Activated CD4-positive, alpha-beta memory T cell treated with anti-CD3 and anti-CD28 coated beads, Interleukin-2, amount 10 ng/mL, durations not matched to agents 7 days and 5 days (primary cell): ENCODE results near the gene SEMA3G. TPM values are rescaled to one million over a fixed set of nuclear protein-coding genes. Genes with fewer than 3 reads are reported as not detected.
A peak's percentile ranks its signal among the peaks of the same experiment; 100 is the strongest.

Source experiments
- CTCF ChIA-PET: fragments of 350-600 bp; sonication (Branson Sonifier 250); formaldehyde crosslinking; loops from one replicate; lab custom pipeline; 2021; ENCODE audit warnings: antibody characterized with exemption, inconsistent platforms; lab: Charles Lee
- POLR2A ChIA-PET: fragments of 350-600 bp; sonication (Branson Sonifier 250); formaldehyde crosslinking; loops from one replicate; lab custom pipeline; 2021; ENCODE audit warnings: antibody characterized with exemption; lab: Charles Lee
- DNase-seq: peaks from one replicate; pipeline ENCODE4 v3.0.0-alpha.2; 2020
- H3K27ac Mint-ChIP-seq: one replicate; pipeline ENCODE4 v1.8.0; 2021; ENCODE audit warnings: mild to moderate bottlenecking, mixed read lengths
- H3K27me3 Mint-ChIP-seq: one replicate; pipeline ENCODE4 v1.8.0; 2021; ENCODE audit warnings: mixed read lengths
- H3K36me3 Mint-ChIP-seq: one replicate; pipeline ENCODE4 v1.8.0; 2021; ENCODE audit warnings: low read depth, mixed read lengths
- H3K4me1 Mint-ChIP-seq: one replicate; pipeline ENCODE4 v1.8.0; 2021; ENCODE audit warnings: mixed read lengths
- H3K4me3 Mint-ChIP-seq: one replicate; pipeline ENCODE4 v1.8.0; 2021; ENCODE audit warnings: mild to moderate bottlenecking, mixed read lengths
- H3K9me3 Mint-ChIP-seq: one replicate; pipeline ENCODE4 v1.8.0; 2021; ENCODE audit warnings: mixed read lengths
- total RNA-seq, 2 experiments: library from RNA; stranded (reverse); gene quantifications; one replicate each; pipeline ENCODE4 v1.2.3, GENCODE V29; 2021

SEMA3G gene
- total RNA-seq, 2 experiments from 2014 or later = 0.18 to 0.20 TPM

- ChIA-PET POLR2A (interaction anchor here (1.9 kb wide), 1 partner anchor 10 kb away, joined by 4 read pairs; no protein-coding TSS in a partner anchor), CTCF (no interaction called here)
- no peaks in the 10 kb centered on the region for H3K9me3 Mint-ChIP-seq
- no peak overlapping the region for H3K27ac Mint-ChIP-seq
- H3K4me1 Mint-ChIP-seq = no peaks in the 10 kb centered on the region
- H3K4me3 Mint-ChIP-seq = no peak overlapping the region
- DNase-seq = no peak
- H3K27me3 Mint-ChIP-seq = no peaks in the 10 kb centered on the region
- peaks cover 12% of the 10 kb centered on the region for H3K36me3 Mint-ChIP-seq
These were observed 52.5 kb downstream of the SEMA3G start for GRCh38 chr3:52392216-52392930.

- CTCF ChIA-PET = no interaction called here
These were observed 53.8 kb downstream of the SEMA3G start for GRCh38 chr3:52391096-52391495.

GRCh38 chr3:52388933-52389332 lies 56.0 kb downstream of the SEMA3G start:
- POLR2A ChIA-PET = interaction anchor here (1.1 kb wide), 1 partner anchor 23 kb away, joined by 3 read pairs; no protein-coding TSS in a partner anchor
- no peaks in the 10 kb centered on the region for H3K4me1 Mint-ChIP-seq
- CTCF ChIA-PET = interaction anchor here (1.3 to 2.0 kb wide), 2 partner anchors 10 to 168 kb away, joined by 3 to 4 read pairs; no protein-coding TSS in a partner anchor

More at GRCh38 chr3:52391096-52391495, 53.8 kb downstream of the SEMA3G start:
- Mint-ChIP-seq H3K4me1 (no peaks in the 10 kb centered on the region), H3K9me3 (no peaks in the 10 kb centered on the region), H3K36me3 (peaks cover 12% of the 10 kb centered on the region), H3K4me3 (no peak overlapping the region), H3K27me3 (no peaks in the 10 kb centered on the region), H3K27ac (no peak overlapping the region)
- DNase-seq = no peak
- POLR2A ChIA-PET = interaction anchor here (1.9 kb wide), 1 partner anchor 11 kb away, joined by 4 read pairs; no protein-coding TSS in a partner anchor

DNA sequence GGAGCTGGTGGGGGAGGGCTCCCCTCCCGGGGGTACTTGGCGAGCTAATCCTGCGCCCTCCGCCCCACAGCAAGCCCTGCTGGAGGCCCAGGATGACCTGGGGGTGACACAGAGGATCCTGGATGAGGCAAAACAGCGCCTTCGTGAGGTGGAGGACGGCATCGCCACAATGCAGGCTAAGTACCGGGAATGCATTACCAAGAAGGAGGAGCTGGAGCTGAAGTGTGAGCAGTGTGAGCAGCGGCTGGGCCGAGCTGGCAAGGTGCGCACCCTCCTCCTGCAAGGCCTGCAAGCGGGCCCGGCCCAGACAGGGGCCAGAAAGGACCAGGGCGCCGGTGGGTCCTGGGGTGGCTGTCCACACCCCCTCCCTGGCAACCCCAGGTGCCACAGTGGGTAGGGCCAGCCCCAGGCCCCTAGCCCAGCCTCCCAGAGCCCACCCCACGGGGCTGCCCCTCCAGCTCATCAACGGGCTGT lies 56.5 kb downstream of the SEMA3G start:
- CTCF ChIA-PET = interaction anchor here (1.3 to 2.0 kb wide), 2 partner anchors 10 to 168 kb away, joined by 3 to 4 read pairs; no protein-coding TSS in a partner anchor
- Mint-ChIP-seq H3K27ac (no peak overlapping the region), H3K27me3 (no peaks in the 10 kb centered on the region), H3K36me3 (peaks cover 12% of the 10 kb centered on the region), H3K9me3 (no peaks in the 10 kb centered on the region), H3K4me3 (no peak overlapping the region), H3K4me1 (no peaks in the 10 kb centered on the region)
- no peak for DNase-seq
- POLR2A ChIA-PET = interaction anchor here (1.1 kb wide), 1 partner anchor 24 kb away, joined by 3 read pairs; no protein-coding TSS in a partner anchor

More at GRCh38 chr3:52388933-52389332, 56.0 kb downstream of the SEMA3G start:
- H3K9me3 Mint-ChIP-seq = no peaks in the 10 kb centered on the region
- no peaks in the 10 kb centered on the region for H3K27me3 Mint-ChIP-seq
- no peak overlapping the region for H3K27ac Mint-ChIP-seq
- no peak overlapping the region for H3K4me3 Mint-ChIP-seq
- peaks cover 12% of the 10 kb centered on the region for H3K36me3 Mint-ChIP-seq
- no peak for DNase-seq

DNA sequence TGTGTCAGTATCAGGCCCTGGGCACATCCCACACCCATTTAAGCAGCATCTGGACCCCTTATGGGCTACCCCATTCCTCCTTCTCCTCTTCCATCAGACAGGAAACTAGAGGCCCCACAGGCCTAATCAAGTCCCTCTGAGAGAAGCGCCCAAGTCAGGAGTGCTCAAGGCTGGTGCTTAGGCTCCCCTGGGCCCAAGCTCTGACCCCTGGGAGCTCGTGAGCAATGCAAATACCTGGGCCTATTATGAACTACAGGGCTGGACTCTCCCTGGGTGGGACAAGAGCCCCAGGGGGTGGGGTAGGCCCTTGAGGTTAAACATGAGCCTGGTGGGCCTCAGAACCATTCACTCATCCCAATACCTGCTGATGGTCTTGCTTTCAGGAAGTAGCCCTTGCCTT lies 57.4 kb downstream of the SEMA3G start:
- H3K4me3 Mint-ChIP-seq = no peak overlapping the region
- H3K9me3 Mint-ChIP-seq = no peaks in the 10 kb centered on the region
- POLR2A ChIA-PET = no interaction called here
- H3K27me3 Mint-ChIP-seq = no peaks in the 10 kb centered on the region
- no peak overlapping the region for H3K27ac Mint-ChIP-seq
- peaks cover 7% of the 10 kb centered on the region for H3K36me3 Mint-ChIP-seq
- CTCF ChIA-PET = interaction anchor here (2.0 kb wide), 1 partner anchor 11 kb away, joined by 4 read pairs; no protein-coding TSS in a partner anchor
- H3K4me1 Mint-ChIP-seq = no peaks in the 10 kb centered on the region
- no peak for DNase-seq

- DNase-seq = peak; percentile 35
- no peak overlapping the region for H3K4me3 Mint-ChIP-seq
- no peak overlapping the region for H3K27ac Mint-ChIP-seq
- CTCF ChIA-PET = interaction anchor here (1.7 to 2.3 kb wide), 2 partner anchors 153 to 165 kb away, joined by 7 to 20 read pairs; no protein-coding TSS in a partner anchor
- H3K36me3 Mint-ChIP-seq = no peaks in the 10 kb centered on the region
- POLR2A ChIA-PET = interaction anchor here (0.7 to 1.1 kb wide), 2 partner anchors 16 to 154 kb away, joined by 3 to 4 read pairs; no protein-coding TSS in a partner anchor
- no peaks in the 10 kb centered on the region for H3K9me3 Mint-ChIP-seq
- no peaks in the 10 kb centered on the region for H3K4me1 Mint-ChIP-seq
- H3K27me3 Mint-ChIP-seq = no peaks in the 10 kb centered on the region
These were observed 59.7 kb downstream of the SEMA3G start for GRCh38 chr3:52385157-52385556.

DNA sequence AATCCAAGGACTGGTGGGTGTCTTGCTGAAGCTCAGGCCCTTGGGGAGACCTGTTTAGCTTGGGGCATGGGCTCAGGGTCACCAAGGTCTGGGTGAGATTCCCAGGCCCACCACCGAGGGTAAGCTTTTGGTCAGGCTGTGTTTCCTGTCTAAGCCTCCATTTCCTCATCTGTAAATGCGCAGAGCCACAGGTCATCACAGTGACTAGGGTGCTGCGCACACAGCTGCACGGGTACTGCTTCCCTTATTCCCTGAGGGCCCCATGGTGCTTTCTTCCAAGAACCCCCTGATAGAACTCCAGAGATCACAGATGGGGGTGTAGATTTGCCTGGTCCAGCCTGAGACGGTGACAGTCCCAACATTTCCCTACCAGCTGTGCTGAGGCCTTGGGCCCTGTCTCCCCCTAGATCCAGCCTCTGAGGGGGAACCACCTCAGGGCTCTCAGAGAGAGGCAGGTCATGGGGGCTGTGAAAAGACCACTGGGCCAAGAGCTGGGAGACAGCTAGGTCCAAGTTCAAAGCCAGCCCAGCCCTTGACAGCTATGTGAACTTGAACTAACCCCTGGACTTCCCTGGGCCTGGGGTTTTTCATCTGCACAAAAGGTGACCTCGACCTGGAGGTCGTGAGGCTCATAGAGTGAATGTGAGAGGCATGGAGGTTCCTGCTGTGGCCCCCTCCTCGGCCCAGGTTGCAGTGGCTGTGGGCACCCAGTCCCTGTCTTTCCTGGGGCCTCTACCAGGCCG lies 60.7 kb downstream of the SEMA3G start:
- Mint-ChIP-seq H3K27ac (no peak overlapping the region), H3K4me1 (no peaks in the 10 kb centered on the region), H3K4me3 (no peak overlapping the region), H3K27me3 (no peaks in the 10 kb centered on the region), H3K9me3 (no peaks in the 10 kb centered on the region), H3K36me3 (no peaks in the 10 kb centered on the region)
- POLR2A ChIA-PET = no interaction called here
- no peak for DNase-seq
- CTCF ChIA-PET = interaction anchor here (1.7 to 2.3 kb wide), 2 partner anchors 152 to 164 kb away, joined by 7 to 20 read pairs; no protein-coding TSS in a partner anchor

- Mint-ChIP-seq H3K27me3 (no peaks in the 10 kb centered on the region), H3K9me3 (no peaks in the 10 kb centered on the region), H3K27ac (no peak overlapping the region), H3K36me3 (no peaks in the 10 kb centered on the region), H3K4me3 (no peak overlapping the region), H3K4me1 (no peaks in the 10 kb centered on the region)
- ChIA-PET CTCF (interaction anchor here (0.7 kb wide), 1 partner anchor 163 kb away, joined by 3 read pairs; no protein-coding TSS in a partner anchor), POLR2A (no interaction called here)
- no peak for DNase-seq
These were observed 61.5 kb downstream of the SEMA3G start for GRCh38 chr3:52383446-52383845.

Other genes with a start within 250 kb of the SEMA3G start
- 10 to 100 TPM; 62.1 to 62.6 TPM for gene ALAS1, start 246.9 kb downstream of the SEMA3G start, total RNA-seq
- under 1 TPM; 0.55 to 0.83 TPM for gene TLR9, start 219.5 kb downstream of the SEMA3G start, total RNA-seq
- gene TWF2, start 205.9 kb downstream of the SEMA3G start, total RNA-seq = 100 to 1,000 TPM; 118 to 119 TPM
- gene PPM1M, start 199.3 kb downstream of the SEMA3G start, total RNA-seq = 100 to 1,000 TPM; 123 to 124 TPM
- gene WDR82, start 166.5 kb downstream of the SEMA3G start, total RNA-seq = 100 to 1,000 TPM; 131 TPM
- gene GLYCTK, start 157.3 kb downstream of the SEMA3G start, total RNA-seq = 10 to 100 TPM; 33.2 to 35.3 TPM
- 10 to 100 TPM; 20.7 to 21.8 TPM for gene DNAH1, start 128.8 kb downstream of the SEMA3G start, total RNA-seq
- gene BAP1, start 35.1 kb downstream of the SEMA3G start, total RNA-seq = 100 to 1,000 TPM in 1 of 2 experiments, 10 to 100 TPM in 1; 90.4 to 100 TPM
- 10 to 100 TPM; 22.6 to 23.6 TPM for gene PHF7, start 34.4 kb downstream of the SEMA3G start, total RNA-seq
- 1 to 10 TPM; 2.3 to 2.5 TPM for gene TNNC1, start 8.9 kb upstream of the SEMA3G start, total RNA-seq
- gene NISCH, start 10.5 kb upstream of the SEMA3G start, total RNA-seq = 10 to 100 TPM; 73.8 to 75.0 TPM
- not detected for gene STAB1, start 50.2 kb upstream of the SEMA3G start, total RNA-seq
- 10 to 100 TPM; 26.2 to 28.1 TPM for gene NT5DC2, start 88.8 kb upstream of the SEMA3G start, total RNA-seq
- gene UQCC5, start 91.5 kb upstream of the SEMA3G start, total RNA-seq = 10 to 100 TPM in 1 of 2 experiments, 1 to 10 TPM in 1; 8.7 to 10.7 TPM
- 10 to 100 TPM; 69.0 to 70.2 TPM for gene PBRM1, start 240.8 kb upstream of the SEMA3G start, total RNA-seq
- 10 to 100 TPM; 66.8 to 67.5 TPM for gene GNL3, start 240.9 kb upstream of the SEMA3G start, total RNA-seq